ENCODE measurements around the gene MGLL.

MGLL gene

GRCh38 chr3:127661600-127661999 lies 160.7 kb downstream of the MGLL start:
- H3K27me3 ChIP-seq (ENCODE audit: insufficient read depth, low read depth): no peaks in the 10 kb centered on the region
- TF ChIP-seq CTCF (conservative IDR thresholded peaks at IDR 0.05; ENCODE audit: low read depth, low read length): no peak
- H3K4me3 ChIP-seq (IDR thresholded peaks at IDR 0.05; ENCODE audit: insufficient read depth, low read depth, low read length): no peak overlapping the region
- H3K27ac ChIP-seq: no peak overlapping the region
- H2AFZ ChIP-seq (ENCODE audit: low read depth): no peak overlapping the region
- no peaks in the 10 kb centered on the region for H4K20me1 ChIP-seq (ENCODE audit: insufficient read depth)
- no peaks in the 10 kb centered on the region for H3K79me2 ChIP-seq (ENCODE audit: insufficient read depth, low read depth)
- no peak overlapping the region for H3K4me2 ChIP-seq
- no peaks in the 10 kb centered on the region for H3K4me1 ChIP-seq (ENCODE audit: low read depth, poor library complexity, severe bottlenecking)
- H3K9ac ChIP-seq: no peak overlapping the region
- no peaks in the 10 kb centered on the region for H3K36me3 ChIP-seq (ENCODE audit: insufficient read depth)

- no peak for TF ChIP-seq CTCF (conservative IDR thresholded peaks at IDR 0.05; ENCODE audit: low read depth, low read length)
Measured at GRCh38 chr3:127660621-127661251, 161.6 kb downstream of the MGLL start.

GRCh38 chr3:127658234-127658633 lies 164.1 kb downstream of the MGLL start:
- no peak overlapping the region for H3K9ac ChIP-seq
- TF ChIP-seq CTCF (conservative IDR thresholded peaks at IDR 0.05; ENCODE audit: low read depth, low read length): no peak
- H3K4me2 ChIP-seq: no peak overlapping the region

More at GRCh38 chr3:127660621-127661251, 161.6 kb downstream of the MGLL start:
- H4K20me1 ChIP-seq (ENCODE audit: insufficient read depth): no peaks in the 10 kb centered on the region
- no peaks in the 10 kb centered on the region for H3K36me3 ChIP-seq (ENCODE audit: insufficient read depth)
- H3K79me2 ChIP-seq (ENCODE audit: insufficient read depth, low read depth): no peaks in the 10 kb centered on the region
- H3K9ac ChIP-seq: no peak overlapping the region
- no peaks in the 10 kb centered on the region for H3K27me3 ChIP-seq (ENCODE audit: insufficient read depth, low read depth)
- no peaks in the 10 kb centered on the region for H3K4me1 ChIP-seq (ENCODE audit: low read depth, poor library complexity, severe bottlenecking)
- H3K4me3 ChIP-seq (IDR thresholded peaks at IDR 0.05; ENCODE audit: insufficient read depth, low read depth, low read length): no peak overlapping the region
- no peak overlapping the region for H3K4me2 ChIP-seq
- H2AFZ ChIP-seq (ENCODE audit: low read depth): no peak overlapping the region
- H3K27ac ChIP-seq: no peak overlapping the region

GRCh38 chr3:127656906-127657305 lies 165.4 kb downstream of the MGLL start:
- Histone ChIP-seq H3K79me2 (ENCODE audit: insufficient read depth, low read depth) (no peaks in the 10 kb centered on the region), H3K36me3 (ENCODE audit: insufficient read depth) (no peaks in the 10 kb centered on the region), H2AFZ (ENCODE audit: low read depth) (no peak overlapping the region), H3K9ac (no peak overlapping the region), H3K4me2 (no peak overlapping the region), H3K4me1 (ENCODE audit: low read depth, poor library complexity, severe bottlenecking) (no peaks in the 10 kb centered on the region), H3K27me3 (ENCODE audit: insufficient read depth, low read depth) (no peaks in the 10 kb centered on the region), H4K20me1 (ENCODE audit: insufficient read depth) (no peaks in the 10 kb centered on the region), H3K27ac (no peak overlapping the region), H3K4me3 (IDR thresholded peaks at IDR 0.05; ENCODE audit: insufficient read depth, low read depth, low read length) (no peak overlapping the region)
- TF ChIP-seq CTCF (conservative IDR thresholded peaks at IDR 0.05; ENCODE audit: low read depth, low read length): no peak

More at GRCh38 chr3:127658234-127658633, 164.1 kb downstream of the MGLL start:
- no peak overlapping the region for H3K27ac ChIP-seq
- no peak overlapping the region for H3K4me3 ChIP-seq (IDR thresholded peaks at IDR 0.05; ENCODE audit: insufficient read depth, low read depth, low read length)
- no peaks in the 10 kb centered on the region for H3K79me2 ChIP-seq (ENCODE audit: insufficient read depth, low read depth)
- no peaks in the 10 kb centered on the region for H3K4me1 ChIP-seq (ENCODE audit: low read depth, poor library complexity, severe bottlenecking)
- no peaks in the 10 kb centered on the region for H4K20me1 ChIP-seq (ENCODE audit: insufficient read depth)
- no peaks in the 10 kb centered on the region for H3K36me3 ChIP-seq (ENCODE audit: insufficient read depth)
- no peak overlapping the region for H2AFZ ChIP-seq (ENCODE audit: low read depth)
- no peaks in the 10 kb centered on the region for H3K27me3 ChIP-seq (ENCODE audit: insufficient read depth, low read depth)

All from KMS-11 (cell line).